NCI-H345 treated with DMSO at 0.1 percent for 48 hours (cell line): Measurements from ENCODE around the gene CFLAR.
"Not testable (repeated sequence)": the region's sequence is repeated elsewhere in the genome, so short reads cannot be mapped to it uniquely, and the experiment has no call there.

Experiments
- DNase-seq: peaks from one replicate; lab custom pipeline; 2025; ENCODE audit not compliant: unreplicated experiment; lab: John Stamatoyannopoulos, UW

The CFLAR gene

DNA sequence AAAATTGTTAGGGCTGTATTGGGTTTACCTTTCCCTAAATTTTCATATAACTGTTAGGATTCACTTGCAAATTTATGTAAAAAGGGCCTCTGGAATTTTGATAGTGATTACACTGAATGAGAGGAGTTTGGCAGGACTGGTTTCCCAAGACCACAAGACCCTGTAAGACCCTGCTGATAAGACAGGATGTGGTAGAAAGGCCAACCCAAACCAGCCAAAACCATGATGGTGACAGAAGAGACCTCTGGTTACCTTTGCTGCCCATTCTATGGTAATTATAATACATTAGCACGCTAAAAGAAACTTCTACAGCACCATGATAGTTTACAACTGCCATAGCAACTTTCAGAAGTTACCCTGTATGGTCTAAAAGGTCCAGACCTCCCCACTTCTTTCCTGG, 58.7 kb downstream of the CFLAR start:
- DNase-seq, result no peak

DNA sequence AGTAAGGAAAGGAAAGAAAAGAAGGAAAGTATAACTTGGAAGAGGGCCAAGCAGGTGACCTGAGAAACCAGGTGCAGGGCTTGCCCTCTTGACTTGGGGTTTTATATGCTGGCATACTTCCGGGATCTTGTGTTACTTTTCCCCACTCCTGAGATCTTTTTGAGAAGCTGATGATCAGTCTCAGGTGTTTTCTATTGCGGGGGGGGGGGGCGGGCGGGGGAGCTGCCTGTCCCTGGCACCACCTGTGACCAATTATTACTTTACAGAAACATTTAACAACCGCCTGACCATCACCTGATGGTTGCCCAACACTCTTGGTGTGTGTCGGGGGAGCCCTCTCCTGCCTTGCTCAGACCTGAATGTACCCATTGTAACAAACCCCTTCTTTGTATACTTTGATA, 60.1 kb downstream of the CFLAR start:
- DNase-seq, result no peak

DNA sequence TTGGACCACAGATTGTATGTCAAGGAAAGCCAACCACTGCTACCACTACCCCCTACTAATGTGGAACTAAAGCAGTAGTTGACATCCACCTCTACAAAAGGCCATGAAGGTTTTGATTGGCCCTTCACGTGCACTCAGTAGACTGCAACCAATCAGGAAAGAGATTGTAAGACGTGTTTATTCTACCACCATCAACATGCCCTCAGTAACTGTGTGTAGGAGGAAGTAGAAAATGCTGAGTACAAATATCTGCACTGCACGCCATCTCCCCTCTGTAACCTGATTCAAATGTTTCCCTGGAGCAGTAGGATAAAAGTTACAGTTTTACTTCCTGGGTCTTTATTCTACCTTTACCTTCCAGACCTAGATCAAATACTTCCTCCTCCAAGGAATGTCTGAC, 64.0 kb downstream of the CFLAR start:
- DNase-seq, result no peak

GRCh38 chr2:201182650-201183364, 66.8 kb downstream of the CFLAR start, which contains the start of gene CASP10:
TSS of gene CASP10 (plus strand) at chr2:201183141. CDS start at chr2:201185778, 2,637 bp downstream.
- DNase-seq, result no peak

GRCh38 chr2:201183365-201183727, 67.4 kb downstream of the CFLAR start:
- DNase-seq, result no peak

- not testable (repeated sequence) for DNase-seq
Observed at GRCh38 chr2:201183835-201184234, 67.9 kb downstream of the CFLAR start.

- DNase-seq, result not testable (repeated sequence)
Observed at GRCh38 chr2:201184248-201184647, 68.3 kb downstream of the CFLAR start.

DNA sequence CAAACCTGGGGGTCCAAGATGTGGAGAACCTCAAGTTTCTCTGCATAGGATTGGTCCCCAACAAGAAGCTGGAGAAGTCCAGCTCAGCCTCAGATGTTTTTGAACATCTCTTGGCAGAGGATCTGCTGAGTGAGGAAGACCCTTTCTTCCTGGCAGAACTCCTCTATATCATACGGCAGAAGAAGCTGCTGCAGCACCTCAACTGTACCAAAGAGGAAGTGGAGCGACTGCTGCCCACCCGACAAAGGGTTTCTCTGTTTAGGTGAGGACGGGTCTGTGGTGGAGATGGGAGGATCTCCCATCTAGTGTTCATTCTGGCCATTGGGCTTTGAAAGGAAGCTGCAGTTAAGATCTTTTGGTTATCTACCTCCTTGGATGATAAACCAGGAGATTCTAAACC, 69.9 kb downstream of the CFLAR start:
- DNase-seq, result no peak

DNA sequence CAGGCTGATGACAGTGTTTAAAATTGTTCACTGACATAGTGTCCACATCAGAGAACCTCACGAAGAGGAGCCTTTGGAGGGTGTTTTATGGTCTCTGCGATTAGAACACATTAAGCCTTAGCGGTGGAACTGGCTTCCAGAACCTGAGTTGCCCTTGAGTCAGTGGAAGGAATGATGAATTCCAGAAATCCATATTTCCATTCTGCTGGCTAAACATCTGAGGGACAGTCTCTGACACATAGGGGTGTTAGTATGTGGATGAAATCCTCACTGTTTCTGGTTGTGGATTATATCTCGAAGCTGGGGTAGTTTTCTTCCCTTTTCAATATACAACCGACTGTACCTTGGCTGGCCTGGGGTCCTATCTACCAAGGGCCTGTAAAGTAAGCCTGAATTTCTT, 71.0 kb downstream of the CFLAR start:
- DNase-seq, result no peak

DNA sequence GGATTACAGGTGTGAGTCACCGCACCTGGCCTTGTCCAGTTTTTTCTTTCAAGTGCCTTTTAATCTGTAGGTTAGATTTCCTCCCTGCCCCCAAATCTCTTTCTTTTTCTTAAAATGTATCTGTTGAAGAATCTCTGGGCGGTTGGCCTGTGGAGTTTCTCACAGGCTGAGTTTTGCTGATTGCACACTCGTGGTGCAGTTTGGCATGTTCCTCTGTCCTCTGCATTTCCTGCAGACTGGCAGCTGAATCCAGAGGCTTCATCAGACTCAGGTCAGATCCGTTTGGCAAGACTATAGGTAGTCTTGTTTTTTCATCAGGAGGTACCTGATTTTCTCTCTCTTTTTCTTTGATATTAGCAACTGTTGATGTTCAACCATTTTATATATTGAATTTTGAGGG, 72.5 kb downstream of the CFLAR start:
- no peak for DNase-seq

DNA sequence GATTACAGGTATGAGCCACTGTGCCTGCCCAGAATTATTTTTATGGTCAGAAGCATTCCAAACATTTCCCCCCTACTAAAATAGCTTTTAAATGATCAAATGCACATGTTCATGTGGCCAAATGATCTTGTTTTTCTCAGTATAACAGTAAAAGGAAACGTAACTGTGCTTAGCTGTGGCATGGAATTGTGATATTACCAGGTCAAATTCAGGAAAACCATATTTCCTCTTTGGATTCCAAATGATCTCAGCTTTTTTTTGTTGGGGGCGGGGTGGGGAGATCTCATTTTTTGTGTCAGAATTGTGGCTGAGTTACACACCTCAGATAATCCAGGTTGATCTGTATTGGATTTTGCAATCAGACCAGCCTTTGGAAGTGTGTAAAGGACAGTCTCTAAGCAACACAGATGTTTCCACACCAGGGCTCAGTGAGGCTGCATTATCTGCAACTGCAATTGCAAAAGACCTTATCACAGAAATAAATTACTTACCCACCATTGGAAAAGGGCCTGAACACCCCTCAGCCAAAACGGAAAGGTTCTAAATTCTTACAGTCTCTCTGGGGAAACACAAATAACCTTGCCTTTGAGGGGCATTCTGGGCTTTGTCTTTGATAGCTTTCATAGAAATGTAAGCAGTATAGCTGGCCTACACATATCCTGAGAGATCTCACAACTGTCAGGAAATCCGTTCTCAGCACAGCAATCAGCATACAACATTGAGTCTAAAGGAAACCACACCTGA, 75.3 kb downstream of the CFLAR start:
- DNase-seq, result no peak

DNA sequence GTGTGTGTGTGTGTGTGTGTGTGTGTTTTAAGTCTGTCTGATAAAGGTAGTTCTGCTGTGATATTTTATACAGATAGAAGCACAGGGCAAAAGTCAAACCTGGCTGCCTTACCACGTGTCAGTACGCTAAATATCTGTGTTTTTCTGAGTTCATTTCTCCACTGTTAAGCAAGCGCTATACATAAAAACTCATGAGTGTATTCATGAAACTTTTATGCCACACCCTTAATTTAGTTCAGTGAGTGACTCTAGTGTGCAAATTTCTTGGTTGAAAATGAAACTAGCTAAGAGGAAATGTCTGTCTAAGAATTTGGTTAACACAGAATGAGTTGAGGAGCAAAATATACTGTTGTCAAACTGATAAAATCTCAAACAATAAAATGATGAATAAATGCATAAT, 78.1 kb downstream of the CFLAR start:
- DNase-seq, result no peak

GRCh38 chr2:201195331-201195730, 79.4 kb downstream of the CFLAR start:
- no peak for DNase-seq

DNA sequence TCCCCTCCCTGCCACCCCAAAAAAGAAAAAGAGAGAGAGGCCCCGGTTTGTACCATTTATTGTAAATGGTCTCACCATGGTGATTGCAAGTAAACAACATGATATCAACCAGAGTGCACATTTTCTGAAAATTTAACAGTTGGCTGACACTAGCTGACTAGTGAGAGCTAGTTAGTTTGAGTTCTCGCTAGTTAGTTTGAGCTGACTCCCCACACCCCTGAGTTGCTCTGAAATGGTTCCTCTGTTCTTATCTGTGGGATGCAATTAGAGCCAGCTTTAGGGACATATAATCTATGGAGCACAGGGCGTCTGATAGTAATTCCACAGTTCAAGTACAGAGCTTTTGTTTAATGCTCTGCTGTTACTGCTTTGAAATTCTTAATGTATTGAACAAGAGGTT, 80.0 kb downstream of the CFLAR start:
- DNase-seq, result no peak

GRCh38 chr2:201196803-201197202, 80.8 kb downstream of the CFLAR start:
- DNase-seq, result no peak

- DNase-seq, result no peak
Observed at GRCh38 chr2:201197781-201198180, 81.8 kb downstream of the CFLAR start.

DNA sequence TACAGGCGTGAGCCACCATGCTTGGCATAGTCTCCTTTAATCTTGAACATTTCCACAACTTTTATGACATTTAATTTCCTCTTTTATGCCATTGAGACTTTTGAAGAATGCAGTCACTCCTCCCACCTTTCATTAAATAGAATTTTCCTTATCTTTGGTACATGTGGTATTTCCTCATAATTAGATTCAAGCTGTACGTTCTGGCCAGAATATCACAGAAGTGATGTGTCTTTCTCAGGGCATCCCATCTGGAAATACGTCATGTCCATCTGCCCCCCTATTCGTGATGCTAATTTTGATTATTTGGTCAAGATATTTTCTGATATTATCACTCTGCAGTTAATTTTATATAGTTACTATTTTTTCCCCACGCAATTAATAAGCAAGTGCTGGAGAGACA, 83.9 kb downstream of the CFLAR start:
- DNase-seq, result no peak

DNA sequence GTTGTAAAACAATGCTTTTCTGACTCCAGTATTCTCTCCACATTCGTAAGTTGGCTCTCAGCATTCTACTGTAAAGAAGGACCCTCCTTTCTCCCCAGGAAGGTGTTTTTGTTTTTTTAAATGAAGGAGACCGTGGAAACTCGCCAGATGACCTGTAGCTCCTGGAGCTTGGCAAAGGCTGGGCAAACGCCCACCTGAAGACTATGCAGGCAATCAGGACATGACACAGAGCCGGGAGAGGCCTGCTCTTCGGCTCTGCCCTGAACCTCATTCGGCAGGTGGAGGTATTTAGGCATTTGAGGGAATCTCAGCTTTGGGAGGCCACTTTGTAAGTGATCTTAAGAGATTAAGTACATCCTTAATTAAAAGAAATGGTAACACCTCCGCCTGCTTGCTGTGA, 84.4 kb downstream of the CFLAR start:
- no peak for DNase-seq

- DNase-seq, result no peak
Observed at GRCh38 chr2:201201371-201201770, 85.4 kb downstream of the CFLAR start.

- DNase-seq, result no peak
Observed at GRCh38 chr2:201203916-201204654, 88.1 kb downstream of the CFLAR start.

GRCh38 chr2:201204655-201205514, 88.9 kb downstream of the CFLAR start:
- no peak for DNase-seq
